IMR-90 (cell line): ENCODE data around the gene RHOBTB1.

Source experiments
- SMC3 ChIP-seq: fragments of 150-350 bp; IDR thresholded peaks from 2 replicates; pipeline ENCODE4 v1.6.1; 2016; ENCODE audit warnings: low read depth, mild to moderate bottlenecking, antibody characterized with exemption, low read length, moderate library complexity
- TF ChIP-seq, protein P1 (sequence below): conservative IDR thresholded peaks from 2 replicates; pipeline ENCODE4 v1.5.1; 2012; ENCODE audit warnings: mild to moderate bottlenecking, low read depth, low read length, improper control_type of control experiment

DNA sequence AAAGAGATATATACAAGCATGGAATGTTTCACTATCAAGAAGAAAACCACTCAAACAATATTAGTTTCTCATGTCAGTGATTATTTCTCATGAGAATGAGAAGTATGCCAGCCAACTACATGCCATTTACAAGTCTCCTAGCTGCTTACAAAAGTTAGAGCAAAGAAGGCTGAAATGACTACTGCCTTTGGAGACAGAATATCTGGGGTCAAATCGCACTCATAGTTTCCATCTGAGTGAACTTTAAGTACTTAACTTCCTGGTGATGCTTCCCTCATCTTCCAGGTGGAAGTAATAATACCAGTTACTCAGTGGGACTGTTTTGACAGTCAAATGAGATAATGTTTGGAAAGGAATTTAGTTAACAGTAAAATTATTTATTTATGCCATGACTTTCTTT, 42.0 kb upstream of the RHOBTB1 start:
- TF ChIP-seq, protein P1, sequence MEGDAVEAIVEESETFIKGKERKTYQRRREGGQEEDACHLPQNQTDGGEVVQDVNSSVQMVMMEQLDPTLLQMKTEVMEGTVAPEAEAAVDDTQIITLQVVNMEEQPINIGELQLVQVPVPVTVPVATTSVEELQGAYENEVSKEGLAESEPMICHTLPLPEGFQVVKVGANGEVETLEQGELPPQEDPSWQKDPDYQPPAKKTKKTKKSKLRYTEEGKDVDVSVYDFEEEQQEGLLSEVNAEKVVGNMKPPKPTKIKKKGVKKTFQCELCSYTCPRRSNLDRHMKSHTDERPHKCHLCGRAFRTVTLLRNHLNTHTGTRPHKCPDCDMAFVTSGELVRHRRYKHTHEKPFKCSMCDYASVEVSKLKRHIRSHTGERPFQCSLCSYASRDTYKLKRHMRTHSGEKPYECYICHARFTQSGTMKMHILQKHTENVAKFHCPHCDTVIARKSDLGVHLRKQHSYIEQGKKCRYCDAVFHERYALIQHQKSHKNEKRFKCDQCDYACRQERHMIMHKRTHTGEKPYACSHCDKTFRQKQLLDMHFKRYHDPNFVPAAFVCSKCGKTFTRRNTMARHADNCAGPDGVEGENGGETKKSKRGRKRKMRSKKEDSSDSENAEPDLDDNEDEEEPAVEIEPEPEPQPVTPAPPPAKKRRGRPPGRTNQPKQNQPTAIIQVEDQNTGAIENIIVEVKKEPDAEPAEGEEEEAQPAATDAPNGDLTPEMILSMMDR: no peak
- TF ChIP-seq SMC3: no peak
